ENCODE data around the gene ARMC2.

- no peak for TF ChIP-seq CTCF (IDR thresholded peaks at IDR 0.05)
- TF ChIP-seq POLR2AphosphoS5 (IDR thresholded peaks at IDR 0.05): no peak
- no peak for TF ChIP-seq EP300 (IDR thresholded peaks at IDR 0.05)
- TF ChIP-seq POLR2A (IDR thresholded peaks at IDR 0.05): no peak
Measured at GRCh38 chr6:108862479-108863191, 14.4 kb downstream of the ARMC2 start.
